ENCODE measurements around the gene CHMP4B.

The CHMP4B gene

GRCh38 chr20:33847006-33847405, 35.9 kb downstream of the CHMP4B start:
- peaks cover 9% of the 10 kb centered on the region; the same call in 1 of the 2 replicates for H3K36me3 ChIP-seq (ENCODE audit: control insufficient read depth, insufficient read depth, low read length)
- peaks cover 10% of the 10 kb centered on the region for H3K4me1 ChIP-seq (ENCODE audit: control insufficient read depth, insufficient read depth, low read length)
- no peaks in the 10 kb centered on the region for H3K27me3 ChIP-seq (ENCODE audit: control insufficient read depth, insufficient read depth, low read length)
- DNase-seq (ENCODE audit: low read depth, low spot score) = no peak
- H3K9me3 ChIP-seq (ENCODE audit: control insufficient read depth, insufficient read depth, low read length) = no peaks in the 10 kb centered on the region
- no peak overlapping the region for H3K4me3 ChIP-seq (ENCODE audit: low read length)
- H3K27ac ChIP-seq (ENCODE audit: low read length) = no peak overlapping the region

DNA sequence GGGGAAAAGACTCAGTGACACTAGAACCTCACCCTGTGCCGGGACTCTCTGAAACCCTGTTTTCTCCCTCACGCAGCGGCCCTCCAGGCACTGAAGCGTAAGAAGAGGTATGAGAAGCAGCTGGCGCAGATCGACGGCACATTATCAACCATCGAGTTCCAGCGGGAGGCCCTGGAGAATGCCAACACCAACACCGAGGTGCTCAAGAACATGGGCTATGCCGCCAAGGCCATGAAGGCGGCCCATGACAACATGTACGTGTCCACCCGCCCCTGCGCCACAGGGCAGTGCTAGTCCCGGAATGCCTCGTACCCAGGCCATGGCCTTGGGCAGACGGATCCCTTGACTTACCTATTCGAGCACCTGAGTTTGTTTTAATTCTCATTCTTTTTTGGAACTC, 37.2 kb downstream of the CHMP4B start:
- peaks cover 8% of the 10 kb centered on the region for H3K4me1 ChIP-seq (ENCODE audit: control insufficient read depth, insufficient read depth, low read length)

GRCh38 chr20:33850159-33850558, 39.0 kb downstream of the CHMP4B start:
- no peaks in the 10 kb centered on the region for H3K9me3 ChIP-seq (ENCODE audit: control insufficient read depth, insufficient read depth, low read length)
- peaks cover 8% of the 10 kb centered on the region for H3K4me1 ChIP-seq (ENCODE audit: control insufficient read depth, insufficient read depth, low read length)
- H3K27ac ChIP-seq (ENCODE audit: low read length) = no peak overlapping the region
- DNase-seq (ENCODE audit: low read depth, low spot score) = no peak
- H3K4me3 ChIP-seq (ENCODE audit: low read length) = no peak overlapping the region
- H3K36me3 ChIP-seq (ENCODE audit: control insufficient read depth, insufficient read depth, low read length) = peaks cover 17% of the 10 kb centered on the region
- no CpG with 5 or more reads among the region's 3 CpGs for WGBS (ENCODE audit: insufficient coverage, insufficient read length)
- H3K27me3 ChIP-seq (ENCODE audit: control insufficient read depth, insufficient read depth, low read length) = no peaks in the 10 kb centered on the region

More for the DNA sequence above, 37.2 kb downstream of the CHMP4B start:
- no CpG with 5 or more reads among the region's 19 CpGs for WGBS (ENCODE audit: insufficient coverage, insufficient read length)
- no peak overlapping the region for H3K4me3 ChIP-seq (ENCODE audit: low read length)
- H3K9me3 ChIP-seq (ENCODE audit: control insufficient read depth, insufficient read depth, low read length) = no peaks in the 10 kb centered on the region
- no peak overlapping the region for H3K27ac ChIP-seq (ENCODE audit: low read length)
- peaks cover 13% of the 10 kb centered on the region for H3K36me3 ChIP-seq (ENCODE audit: control insufficient read depth, insufficient read depth, low read length)
- no peak for DNase-seq (ENCODE audit: low read depth, low spot score)
- H3K27me3 ChIP-seq (ENCODE audit: control insufficient read depth, insufficient read depth, low read length) = no peaks in the 10 kb centered on the region

GRCh38 chr20:33851842-33852466, 40.8 kb downstream of the CHMP4B start:
- Histone ChIP-seq H3K4me1 (ENCODE audit: control insufficient read depth, insufficient read depth, low read length) (peaks cover 3% of the 10 kb centered on the region), H3K4me3 (ENCODE audit: low read length) (no peak overlapping the region), H3K27ac (ENCODE audit: low read length) (no peak overlapping the region), H3K27me3 (ENCODE audit: control insufficient read depth, insufficient read depth, low read length) (no peaks in the 10 kb centered on the region), H3K9me3 (ENCODE audit: control insufficient read depth, insufficient read depth, low read length) (no peaks in the 10 kb centered on the region), H3K36me3 (ENCODE audit: control insufficient read depth, insufficient read depth, low read length) (peaks cover 17% of the 10 kb centered on the region)
- no peak for DNase-seq (ENCODE audit: low read depth, low spot score)
- WGBS (ENCODE audit: insufficient coverage, insufficient read length) = no CpG with 5 or more reads among the region's 13 CpGs

- Histone ChIP-seq H3K27ac (ENCODE audit: low read length) (no peak overlapping the region), H3K4me1 (ENCODE audit: control insufficient read depth, insufficient read depth, low read length) (no peaks in the 10 kb centered on the region), H3K27me3 (ENCODE audit: control insufficient read depth, insufficient read depth, low read length) (no peaks in the 10 kb centered on the region), H3K4me3 (ENCODE audit: low read length) (no peak overlapping the region), H3K9me3 (ENCODE audit: control insufficient read depth, insufficient read depth, low read length) (no peaks in the 10 kb centered on the region), H3K36me3 (ENCODE audit: control insufficient read depth, insufficient read depth, low read length) (peaks cover 17% of the 10 kb centered on the region)
- 100% methylated on average over 1 of the region's 11 CpGs for WGBS (ENCODE audit: insufficient coverage, insufficient read length)
- DNase-seq (ENCODE audit: low read depth, low spot score) = no peak
Measured at GRCh38 chr20:33852626-33853506, 41.7 kb downstream of the CHMP4B start.

DNA sequence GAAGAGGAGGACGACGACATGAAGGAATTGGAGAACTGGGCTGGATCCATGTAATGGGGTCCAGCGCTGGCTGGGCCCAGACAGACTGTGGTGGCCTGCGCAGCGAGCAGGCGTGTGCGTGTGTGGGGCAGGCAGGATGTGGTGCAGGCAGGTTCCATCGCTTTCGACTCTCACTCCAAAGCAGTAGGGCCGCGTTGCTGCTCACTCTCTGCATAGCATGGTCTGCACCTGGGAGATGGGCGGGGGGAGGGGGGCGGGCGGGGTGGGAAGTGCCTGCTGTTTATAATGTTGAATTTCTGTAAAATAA, 42.3 kb downstream of the CHMP4B start:
- WGBS (ENCODE audit: insufficient coverage, insufficient read length) = no CpG with 5 or more reads among the region's 14 CpGs
- DNase-seq (ENCODE audit: low read depth, low spot score) = no peak
- Histone ChIP-seq H3K36me3 (ENCODE audit: control insufficient read depth, insufficient read depth, low read length) (peaks cover 15% of the 10 kb centered on the region), H3K4me3 (ENCODE audit: low read length) (no peak overlapping the region), H3K9me3 (ENCODE audit: control insufficient read depth, insufficient read depth, low read length) (no peaks in the 10 kb centered on the region), H3K27me3 (ENCODE audit: control insufficient read depth, insufficient read depth, low read length) (no peaks in the 10 kb centered on the region), H3K27ac (ENCODE audit: low read length) (no peak overlapping the region), H3K4me1 (ENCODE audit: control insufficient read depth, insufficient read depth, low read length) (no peaks in the 10 kb centered on the region)

GRCh38 chr20:33857722-33858563, 46.8 kb downstream of the CHMP4B start:
- WGBS (ENCODE audit: insufficient coverage, insufficient read length) = no CpG with 5 or more reads among the region's 13 CpGs
- Histone ChIP-seq H3K36me3 (ENCODE audit: control insufficient read depth, insufficient read depth, low read length) (peaks cover 8% of the 10 kb centered on the region; the same call in 1 of the 2 replicates), H3K4me1 (ENCODE audit: control insufficient read depth, insufficient read depth, low read length) (no peaks in the 10 kb centered on the region), H3K27ac (ENCODE audit: low read length) (no peak overlapping the region), H3K4me3 (ENCODE audit: low read length) (no peak overlapping the region), H3K9me3 (ENCODE audit: control insufficient read depth, insufficient read depth, low read length) (no peaks in the 10 kb centered on the region), H3K27me3 (ENCODE audit: control insufficient read depth, insufficient read depth, low read length) (no peaks in the 10 kb centered on the region)
- no peak for DNase-seq (ENCODE audit: low read depth, low spot score)

- no peak overlapping the region for H3K27ac ChIP-seq (ENCODE audit: low read length)
- peaks cover 5% of the 10 kb centered on the region for H3K4me1 ChIP-seq (ENCODE audit: control insufficient read depth, insufficient read depth, low read length)
- DNase-seq (ENCODE audit: low read depth, low spot score) = no peak
- no peaks in the 10 kb centered on the region for H3K27me3 ChIP-seq (ENCODE audit: control insufficient read depth, insufficient read depth, low read length)
- WGBS (ENCODE audit: insufficient coverage, insufficient read length) = no CpG with 5 or more reads among the region's 4 CpGs
- H3K9me3 ChIP-seq (ENCODE audit: control insufficient read depth, insufficient read depth, low read length) = no peaks in the 10 kb centered on the region
- peaks cover 4% of the 10 kb centered on the region; the same call in 1 of the 2 replicates for H3K36me3 ChIP-seq (ENCODE audit: control insufficient read depth, insufficient read depth, low read length)
- H3K4me3 ChIP-seq (ENCODE audit: low read length) = no peak overlapping the region
Measured at GRCh38 chr20:33858666-33859065, 47.5 kb downstream of the CHMP4B start.

DNA sequence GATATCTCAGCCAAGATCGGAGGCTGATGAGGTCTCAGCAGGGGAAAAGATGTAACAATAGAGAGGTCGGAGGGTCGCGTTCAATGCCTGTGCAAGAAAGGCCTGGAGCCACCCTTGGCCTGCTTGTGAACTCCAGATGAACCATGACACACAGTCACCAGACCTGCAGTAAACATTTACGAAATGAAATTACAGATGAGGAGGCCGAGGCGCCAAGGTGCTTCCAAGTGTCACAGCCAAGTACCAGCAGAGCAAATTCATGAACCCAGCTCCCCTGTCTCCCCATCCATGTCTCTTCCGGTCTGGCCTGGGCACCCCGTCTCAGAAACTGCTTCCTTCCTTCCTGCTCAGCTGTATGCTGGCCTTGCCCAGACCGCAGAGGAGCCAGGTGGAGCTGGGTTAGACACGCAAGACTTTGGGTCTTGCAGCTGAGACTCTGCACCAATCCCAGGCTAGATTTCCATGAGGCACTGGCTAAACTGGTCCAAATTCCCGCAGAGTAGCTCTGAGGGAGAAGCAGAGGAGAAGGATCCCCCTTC, 48.1 kb downstream of the CHMP4B start:
- WGBS (ENCODE audit: insufficient coverage, insufficient read length) = no CpG with 5 or more reads among the region's 12 CpGs
- Histone ChIP-seq H3K9me3 (ENCODE audit: control insufficient read depth, insufficient read depth, low read length) (no peaks in the 10 kb centered on the region), H3K4me1 (ENCODE audit: control insufficient read depth, insufficient read depth, low read length) (peaks cover 5% of the 10 kb centered on the region), H3K27me3 (ENCODE audit: control insufficient read depth, insufficient read depth, low read length) (no peaks in the 10 kb centered on the region), H3K27ac (ENCODE audit: low read length) (no peak overlapping the region), H3K36me3 (ENCODE audit: control insufficient read depth, insufficient read depth, low read length) (no peaks in the 10 kb centered on the region; the same call in 1 of the 2 replicates), H3K4me3 (ENCODE audit: low read length) (no peak overlapping the region)
- DNase-seq (ENCODE audit: low read depth, low spot score) = no peak

GRCh38 chr20:33859751-33860150, 48.6 kb downstream of the CHMP4B start:
- WGBS (ENCODE audit: insufficient coverage, insufficient read length) = no CpG with 5 or more reads among the region's 3 CpGs
- DNase-seq (ENCODE audit: low read depth, low spot score) = no peak

More at GRCh38 chr20:33859751-33860150, 48.6 kb downstream of the CHMP4B start:
- Histone ChIP-seq H3K9me3 (ENCODE audit: control insufficient read depth, insufficient read depth, low read length) (no peaks in the 10 kb centered on the region), H3K27ac (ENCODE audit: low read length) (no peak overlapping the region), H3K27me3 (ENCODE audit: control insufficient read depth, insufficient read depth, low read length) (no peaks in the 10 kb centered on the region), H3K4me1 (ENCODE audit: control insufficient read depth, insufficient read depth, low read length) (peaks cover 5% of the 10 kb centered on the region), H3K4me3 (ENCODE audit: low read length) (no peak overlapping the region), H3K36me3 (ENCODE audit: control insufficient read depth, insufficient read depth, low read length) (no peaks in the 10 kb centered on the region)

All from iPS DF 6.9 (cell line).